MM.1S (cell line): ENCODE data around the gene ZEB2.

ENCODE experiments used
- EZH2 ChIP-seq: fragments of 300-600 bp; sonication (generic); optimal IDR thresholded peaks from 2 replicates; pipeline ENCODE3; 2017; ENCODE audit warnings: low read depth, mild to moderate bottlenecking, antibody characterized with exemption, low read length, mixed read lengths
- TF ChIP-seq, protein P1 (sequence below): fragments of 300-600 bp; sonication (generic); IDR thresholded peaks from 2 replicates; pipeline ENCODE4 v1.5.1; 2016; ENCODE audit warnings: antibody characterized with exemption, low read length, mixed read lengths

DNA sequence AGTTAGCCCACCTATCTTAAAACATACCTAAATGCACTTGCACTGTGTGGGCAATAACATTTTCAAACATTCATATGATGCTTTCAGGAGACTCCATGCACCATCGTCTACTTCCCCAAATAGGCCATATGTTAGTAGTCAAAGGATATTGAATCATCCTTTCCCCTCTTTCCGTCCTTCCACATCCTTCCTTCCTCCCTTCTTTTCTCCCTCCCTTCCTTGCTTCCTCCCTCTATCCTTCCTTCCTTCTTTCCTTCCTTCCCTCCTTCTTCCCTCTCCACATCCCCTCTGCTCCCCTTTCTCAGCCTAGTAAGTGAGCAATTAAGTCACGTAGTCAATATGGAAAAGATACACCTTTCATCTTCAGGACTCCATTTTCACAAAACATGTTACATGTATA, 73.8 kb downstream of the ZEB2 start:
- TF ChIP-seq, protein P1, sequence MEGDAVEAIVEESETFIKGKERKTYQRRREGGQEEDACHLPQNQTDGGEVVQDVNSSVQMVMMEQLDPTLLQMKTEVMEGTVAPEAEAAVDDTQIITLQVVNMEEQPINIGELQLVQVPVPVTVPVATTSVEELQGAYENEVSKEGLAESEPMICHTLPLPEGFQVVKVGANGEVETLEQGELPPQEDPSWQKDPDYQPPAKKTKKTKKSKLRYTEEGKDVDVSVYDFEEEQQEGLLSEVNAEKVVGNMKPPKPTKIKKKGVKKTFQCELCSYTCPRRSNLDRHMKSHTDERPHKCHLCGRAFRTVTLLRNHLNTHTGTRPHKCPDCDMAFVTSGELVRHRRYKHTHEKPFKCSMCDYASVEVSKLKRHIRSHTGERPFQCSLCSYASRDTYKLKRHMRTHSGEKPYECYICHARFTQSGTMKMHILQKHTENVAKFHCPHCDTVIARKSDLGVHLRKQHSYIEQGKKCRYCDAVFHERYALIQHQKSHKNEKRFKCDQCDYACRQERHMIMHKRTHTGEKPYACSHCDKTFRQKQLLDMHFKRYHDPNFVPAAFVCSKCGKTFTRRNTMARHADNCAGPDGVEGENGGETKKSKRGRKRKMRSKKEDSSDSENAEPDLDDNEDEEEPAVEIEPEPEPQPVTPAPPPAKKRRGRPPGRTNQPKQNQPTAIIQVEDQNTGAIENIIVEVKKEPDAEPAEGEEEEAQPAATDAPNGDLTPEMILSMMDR = no peak
- no peak for TF ChIP-seq EZH2
